Measurements from ENCODE around the gene KDM2A.

The KDM2A gene

GRCh38 chr11:67283481-67283963 lies 164.5 kb downstream of the KDM2A start:
- H3K27ac ChIP-seq = no peak overlapping the region
- peaks cover 7% of the 10 kb centered on the region for H3K4me1 ChIP-seq

GRCh38 chr11:67284811-67285540 lies 165.9 kb downstream of the KDM2A start:
- TF ChIP-seq CTCF (IDR thresholded peaks at IDR 0.05) = no peak
- Histone ChIP-seq H3K4me1 (peaks cover 9% of the 10 kb centered on the region), H3K79me2 (no peaks in the 10 kb centered on the region), H3K27me3 (ENCODE audit: control insufficient read depth, insufficient read depth, low read length) (no peaks in the 10 kb centered on the region), H2AFZ (no peak overlapping the region), H3K4me2 (ENCODE audit: low read length) (no peak overlapping the region), H3K9ac (no peak overlapping the region), H3K36me3 (ENCODE audit: control insufficient read depth, insufficient read depth, low read length) (no peaks in the 10 kb centered on the region), H3K27ac (no peak overlapping the region), H3K4me3 (ENCODE audit: low read depth, low read length) (no peak overlapping the region), H3K9me3 (ENCODE audit: control insufficient read depth, low read length) (no peaks in the 10 kb centered on the region)

More at GRCh38 chr11:67283481-67283963, 164.5 kb downstream of the KDM2A start:
- Histone ChIP-seq H3K9ac (no peak overlapping the region), H3K79me2 (no peaks in the 10 kb centered on the region), H3K36me3 (ENCODE audit: control insufficient read depth, insufficient read depth, low read length) (no peaks in the 10 kb centered on the region), H3K4me3 (ENCODE audit: low read depth, low read length) (no peak overlapping the region), H2AFZ (no peak overlapping the region), H3K4me2 (ENCODE audit: low read length) (no peak overlapping the region), H3K9me3 (ENCODE audit: control insufficient read depth, low read length) (no peaks in the 10 kb centered on the region), H3K27me3 (ENCODE audit: control insufficient read depth, insufficient read depth, low read length) (no peaks in the 10 kb centered on the region)
- TF ChIP-seq CTCF (IDR thresholded peaks at IDR 0.05) = no peak

DNA sequence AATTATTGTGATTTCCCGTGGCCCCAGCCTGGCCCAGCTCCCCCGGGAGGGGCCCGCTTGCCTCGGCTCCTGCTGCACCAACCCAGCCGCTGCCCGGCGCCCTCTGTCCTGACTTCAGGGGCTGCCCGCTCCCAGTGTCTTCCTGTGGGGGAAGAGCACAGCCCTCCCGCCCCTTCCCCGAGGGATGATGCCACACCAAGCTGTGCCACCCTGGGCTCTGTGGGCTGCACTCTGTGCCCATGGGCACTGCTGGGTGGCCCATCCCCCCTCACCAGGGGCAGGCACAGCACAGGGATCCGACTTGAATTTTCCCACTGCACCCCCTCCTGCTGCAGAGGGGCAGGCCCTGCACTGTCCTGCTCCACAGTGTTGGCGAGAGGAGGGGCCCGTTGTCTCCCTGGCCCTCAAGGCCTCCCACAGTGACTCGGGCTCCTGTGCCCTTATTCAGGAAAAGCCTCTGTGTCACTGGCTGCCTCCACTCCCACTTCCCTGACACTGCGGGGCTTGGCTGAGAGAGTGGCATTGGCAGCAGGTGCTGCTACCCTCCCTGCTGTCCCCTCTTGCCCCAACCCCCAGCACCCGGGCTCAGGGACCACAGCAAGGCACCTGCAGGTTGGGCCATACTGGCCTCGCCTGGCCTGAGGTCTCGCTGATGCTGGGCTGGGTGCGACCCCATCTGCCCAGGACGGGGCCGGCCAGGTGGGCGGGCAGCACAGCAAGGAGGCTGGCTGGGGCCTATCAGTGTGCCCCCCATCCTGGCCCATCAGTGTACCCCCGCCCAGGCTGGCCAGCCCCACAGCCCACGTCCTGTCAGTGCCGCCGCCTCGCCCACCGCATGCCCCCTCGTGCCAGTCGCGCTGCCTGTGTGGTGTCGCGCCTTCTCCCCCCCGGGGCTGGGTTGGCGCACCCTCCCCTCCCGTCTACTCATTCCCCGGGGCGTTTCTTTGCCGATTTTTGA lies 166.8 kb downstream of the KDM2A start:
- no peak overlapping the region for H3K27ac ChIP-seq
- no peak for TF ChIP-seq CTCF (IDR thresholded peaks at IDR 0.05)
- H3K4me1 ChIP-seq = peaks cover 11% of the 10 kb centered on the region
- no peaks in the 10 kb centered on the region for H3K27me3 ChIP-seq (ENCODE audit: control insufficient read depth, insufficient read depth, low read length)
- no peak overlapping the region for H3K4me2 ChIP-seq (ENCODE audit: low read length)
- H3K36me3 ChIP-seq (ENCODE audit: control insufficient read depth, insufficient read depth, low read length) = no peaks in the 10 kb centered on the region
- H2AFZ ChIP-seq = no peak overlapping the region
- no peaks in the 10 kb centered on the region for H3K9me3 ChIP-seq (ENCODE audit: control insufficient read depth, low read length)
- no peak overlapping the region for H3K4me3 ChIP-seq (ENCODE audit: low read depth, low read length)
- no peak overlapping the region for H3K9ac ChIP-seq
- no peaks in the 10 kb centered on the region for H3K79me2 ChIP-seq

DNA sequence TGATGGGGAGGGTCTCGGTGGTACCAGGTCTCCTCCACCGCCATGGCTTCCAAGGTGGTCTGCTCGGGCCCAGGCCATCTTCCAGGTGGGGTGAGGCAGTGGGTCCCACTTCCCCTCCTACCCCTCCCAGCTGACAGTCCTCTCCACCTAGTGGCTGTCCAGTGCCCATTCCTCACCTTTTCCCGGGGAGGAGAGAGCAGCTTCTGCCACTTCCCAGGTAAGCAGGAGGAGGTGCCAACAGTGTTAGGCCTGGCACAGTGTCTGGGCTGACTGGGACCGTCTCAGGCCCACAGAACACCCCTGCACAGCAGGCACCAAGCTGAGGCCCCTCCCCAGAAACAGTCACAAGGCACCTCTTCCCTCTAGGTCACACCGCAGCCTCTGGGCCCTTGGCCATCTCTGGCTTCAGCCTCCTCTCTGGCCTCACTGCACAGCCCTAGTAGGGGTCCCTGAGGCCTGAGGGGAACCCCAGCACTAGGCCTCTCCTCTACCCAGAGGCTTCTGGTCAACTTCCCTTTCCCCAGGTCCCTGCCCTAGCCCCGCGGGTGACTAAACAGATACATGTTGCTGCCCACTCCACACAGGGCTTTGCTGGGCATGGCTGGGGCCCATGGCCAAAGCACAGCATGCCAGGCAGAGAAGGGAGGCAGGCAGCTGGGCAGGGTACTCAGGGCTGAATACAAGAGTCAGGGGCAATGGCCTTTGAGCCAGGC lies 167.7 kb downstream of the KDM2A start:
- H3K4me1 ChIP-seq = peaks cover 11% of the 10 kb centered on the region
- no peak for TF ChIP-seq CTCF (IDR thresholded peaks at IDR 0.05)
- H3K4me2 ChIP-seq (ENCODE audit: low read length) = no peak overlapping the region
- no peak overlapping the region for H3K9ac ChIP-seq
- no peaks in the 10 kb centered on the region for H3K27me3 ChIP-seq (ENCODE audit: control insufficient read depth, insufficient read depth, low read length)
- H3K4me3 ChIP-seq (ENCODE audit: low read depth, low read length) = no peak overlapping the region
- H3K27ac ChIP-seq = peak overlapping the region; percentile 80
- H2AFZ ChIP-seq = no peak overlapping the region
- H3K9me3 ChIP-seq (ENCODE audit: control insufficient read depth, low read length) = no peaks in the 10 kb centered on the region
- H3K79me2 ChIP-seq = no peaks in the 10 kb centered on the region
- H3K36me3 ChIP-seq (ENCODE audit: control insufficient read depth, insufficient read depth, low read length) = no peaks in the 10 kb centered on the region
